ENCODE data around the gene MIEN1. TPM values are rescaled to one million over a fixed set of nuclear protein-coding genes. Genes with fewer than 3 reads are reported as not detected.
"Not testable (repeated sequence)": the region's sequence is repeated elsewhere in the genome, so short reads cannot be mapped to it uniquely, and the experiment has no call there.

Gene MIEN1
- total and polyA plus RNA-seq, 2 donors (not counting 1 experiment from before 2014, with no cell fraction given): 41.1 to 63.2 TPM

DNA sequence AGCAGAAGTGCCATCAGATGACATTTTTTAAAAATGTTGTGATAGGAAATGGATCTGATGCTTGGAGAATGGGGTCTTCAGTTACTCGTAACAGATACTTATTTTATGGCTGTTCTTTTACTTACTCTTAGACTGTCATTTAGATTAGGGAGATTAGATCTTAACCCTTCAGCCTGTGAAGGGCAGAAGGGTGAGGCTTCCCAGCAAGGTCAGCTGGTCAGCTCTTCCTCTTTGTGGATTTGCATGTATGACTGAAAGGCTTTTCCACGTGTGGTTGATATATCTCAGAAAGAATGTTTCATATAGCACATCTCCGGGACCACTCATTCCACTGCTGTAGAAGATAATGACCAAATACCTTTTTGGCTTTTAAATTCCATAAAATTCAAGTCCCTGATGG, 34.8 kb upstream of the MIEN1 start:
- Histone ChIP-seq H3K36me3 (replicated peaks in 1 of 2; ENCODE audit: control extremely low read depth in 1 of 2, control insufficient read depth in 1 of 2, extremely low read depth in 1 of 2, insufficient read depth in 2 of 2, low read length in 1 of 2) (peaks cover 10 to 89% of the 10 kb centered on the region in 2 experiments), H2AFZ (ENCODE audit: insufficient read depth, low read depth, low read length, poor library complexity, severe bottlenecking) (no peak overlapping the region), H3K79me2 (ENCODE audit: control insufficient read depth, insufficient read depth, low read length) (peaks cover 99% of the 10 kb centered on the region), H3K4me2 (replicated peaks; ENCODE audit: low read depth, low read length, poor library complexity, severe bottlenecking) (no peak overlapping the region), H3K27ac (ENCODE audit: low read length in 2 of 2) (peak overlapping the region; percentile 3 to 86), H3K4me1 (ENCODE audit: control insufficient read depth in 2 of 2, insufficient read depth in 2 of 2, low read length in 2 of 2) (peaks cover 44 to 67% of the 10 kb centered on the region in 2 donors), H3K4me3 (ENCODE audit: control extremely low read depth in 1 of 5, extremely low read depth in 1 of 5, insufficient read depth in 1 of 5, low read depth in 2 of 5, low read length in 4 of 5) (no peak overlapping the region), H3K27me3 (replicated peaks in 1 of 4; ENCODE audit: control extremely low read depth in 1 of 4, control insufficient read depth in 3 of 4, insufficient read depth in 4 of 4, low read length in 3 of 4) (no peaks in the 10 kb centered on the region), H3K9me3 (ENCODE audit: control extremely low read depth in 1 of 3, control insufficient read depth in 2 of 3, insufficient read depth in 1 of 3, low read length in 2 of 3) (no peaks in the 10 kb centered on the region), H4K20me1 (ENCODE audit: control insufficient read depth, insufficient read depth, low read length, poor library complexity, severe bottlenecking) (peaks cover 7% of the 10 kb centered on the region), H3K9ac (ENCODE audit: low read length) (no peak overlapping the region)
- Mint-ChIP-seq H3K27me3 (no peaks in the 10 kb centered on the region), H3K4me1 (peaks cover 74% of the 10 kb centered on the region), H3K4me3 (peak overlapping the region; percentile 19), H3K9me3 (ENCODE audit: insufficient read depth) (no peaks in the 10 kb centered on the region), H3K27ac (peak overlapping the region; percentile 91)
- TF ChIP-seq EZH2 (IDR thresholded peaks at IDR 0.05; ENCODE audit: borderline replicate concordance, insufficient read depth, low read depth, low read length, poor library complexity, severe bottlenecking): no peak
- TF ChIP-seq, protein P1, sequence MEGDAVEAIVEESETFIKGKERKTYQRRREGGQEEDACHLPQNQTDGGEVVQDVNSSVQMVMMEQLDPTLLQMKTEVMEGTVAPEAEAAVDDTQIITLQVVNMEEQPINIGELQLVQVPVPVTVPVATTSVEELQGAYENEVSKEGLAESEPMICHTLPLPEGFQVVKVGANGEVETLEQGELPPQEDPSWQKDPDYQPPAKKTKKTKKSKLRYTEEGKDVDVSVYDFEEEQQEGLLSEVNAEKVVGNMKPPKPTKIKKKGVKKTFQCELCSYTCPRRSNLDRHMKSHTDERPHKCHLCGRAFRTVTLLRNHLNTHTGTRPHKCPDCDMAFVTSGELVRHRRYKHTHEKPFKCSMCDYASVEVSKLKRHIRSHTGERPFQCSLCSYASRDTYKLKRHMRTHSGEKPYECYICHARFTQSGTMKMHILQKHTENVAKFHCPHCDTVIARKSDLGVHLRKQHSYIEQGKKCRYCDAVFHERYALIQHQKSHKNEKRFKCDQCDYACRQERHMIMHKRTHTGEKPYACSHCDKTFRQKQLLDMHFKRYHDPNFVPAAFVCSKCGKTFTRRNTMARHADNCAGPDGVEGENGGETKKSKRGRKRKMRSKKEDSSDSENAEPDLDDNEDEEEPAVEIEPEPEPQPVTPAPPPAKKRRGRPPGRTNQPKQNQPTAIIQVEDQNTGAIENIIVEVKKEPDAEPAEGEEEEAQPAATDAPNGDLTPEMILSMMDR (IDR thresholded peaks at IDR 0.05): no peak
- ChIA-PET POLR2A (interaction anchor here (0.5 to 1.5 kb wide), 3 partner anchors 9 to 142 kb away, joined by 7 to 8 read pairs (median 7); no protein-coding TSS in a partner anchor), CTCF (interaction anchor here (1.1 to 1.5 kb wide), 4 partner anchors 10 to 109 kb away, joined by 3 to 10 read pairs (median 4); partner anchors contain the start of gene IKZF3)
- ATAC-seq (ENCODE audit: low read depth): no peak
- no CpG with 5 or more reads among the region's 3 CpGs for WGBS (ENCODE audit: insufficient coverage)
- DNase-seq: no peak
- intact Hi-C loops (cut with micrococcal nuclease): no loop called here

DNA sequence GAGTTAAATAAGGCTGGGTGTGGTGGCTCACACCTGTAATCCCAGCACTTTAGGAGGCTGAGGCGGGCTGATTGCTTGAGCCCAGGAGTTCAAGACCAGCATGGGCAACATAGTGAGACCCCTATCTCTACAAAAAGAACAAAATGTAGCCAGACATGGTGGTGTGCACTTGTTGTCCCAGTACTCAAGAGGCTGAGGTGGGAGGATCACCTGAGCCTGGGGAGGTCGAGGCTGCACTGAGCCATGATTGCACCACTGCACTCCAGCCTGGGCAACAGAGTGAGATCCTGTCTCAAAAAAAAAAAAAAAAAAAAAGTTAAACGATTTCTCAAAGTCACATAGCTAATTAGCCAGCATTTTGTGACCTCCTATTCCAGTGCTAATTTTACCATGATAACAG, 33.8 kb upstream of the MIEN1 start:
- H3K36me3 ChIP-seq (replicated peaks in 1 of 2; ENCODE audit: control extremely low read depth in 1 of 2, control insufficient read depth in 1 of 2, extremely low read depth in 1 of 2, insufficient read depth in 2 of 2, low read length in 1 of 2): peaks cover 10 to 79% of the 10 kb centered on the region in 2 experiments
- H3K4me3 Mint-ChIP-seq; H3K27me3 ChIP-seq (replicated peaks in 1 of 4; ENCODE audit: control extremely low read depth in 1 of 4, control insufficient read depth in 3 of 4, insufficient read depth in 4 of 4, low read length in 3 of 4); H3K4me2 ChIP-seq (replicated peaks; ENCODE audit: low read depth, low read length, poor library complexity, severe bottlenecking); H3K9ac ChIP-seq (ENCODE audit: low read length); H3K4me3 ChIP-seq (ENCODE audit: control extremely low read depth in 1 of 5, extremely low read depth in 1 of 5, insufficient read depth in 1 of 5, low read depth in 2 of 5, low read length in 4 of 5); H2AFZ ChIP-seq (ENCODE audit: insufficient read depth, low read depth, low read length, poor library complexity, severe bottlenecking); H3K9me3 Mint-ChIP-seq (ENCODE audit: insufficient read depth); ATAC-seq (ENCODE audit: low read depth); H3K27me3 Mint-ChIP-seq; H4K20me1 ChIP-seq (ENCODE audit: control insufficient read depth, insufficient read depth, low read length, poor library complexity, severe bottlenecking); intact Hi-C loops (cut with micrococcal nuclease); DNase-seq; H3K9me3 ChIP-seq (ENCODE audit: control extremely low read depth in 1 of 3, control insufficient read depth in 2 of 3, insufficient read depth in 1 of 3, low read length in 2 of 3): not testable (repeated sequence)
- POLR2A ChIA-PET: interaction anchor here (0.6 to 1.5 kb wide), 3 partner anchors 8 to 1914 kb away, joined by 3 to 8 read pairs (median 6); no protein-coding TSS in a partner anchor
- peaks cover 97% of the 10 kb centered on the region for H3K79me2 ChIP-seq (ENCODE audit: control insufficient read depth, insufficient read depth, low read length)
- Mint-ChIP-seq H3K4me1 (peaks cover 72% of the 10 kb centered on the region), H3K27ac (peak overlapping the region; percentile 67)
- peak overlapping the region in 1 of 2 donors; percentile 86 for H3K27ac ChIP-seq (ENCODE audit: low read length in 2 of 2)
- CTCF ChIA-PET: interaction anchor here (0.8 to 1.7 kb wide), 7 partner anchors 9 to 143 kb away, joined by 3 to 10 read pairs (median 4); no protein-coding TSS in a partner anchor
- peaks cover 43 to 66% of the 10 kb centered on the region in 2 donors for H3K4me1 ChIP-seq (ENCODE audit: control insufficient read depth in 2 of 2, insufficient read depth in 2 of 2, low read length in 2 of 2)
- 90% methylated on average over 2 of the region's 3 CpGs for WGBS (ENCODE audit: insufficient coverage)
